Fibroblast of skin of left quadriceps (primary cell): Measurements from ENCODE around the gene IGSF1.
A peak's percentile ranks its signal among the peaks of the same experiment; 100 is the strongest.

ENCODE experiments used
- DNase-seq, 2 experiments: peaks; one replicate each; pipeline ENCODE4 v3.0.0-alpha.2; 2013; ENCODE audit warnings: low read depth in 2 of 2

Gene IGSF1

GRCh38 chrX:131288738-131289511 is at the start of gene IGSF1:
Gene IGSF1, minus strand, starts transcription at chrX:131289306. Its CDS starts 2,632 bp downstream, at chrX:131286674.
- peak in 1 of 2 experiments; percentile 4 for DNase-seq

- no peak for DNase-seq
Measured at GRCh38 chrX:131332331-131332730, 43.2 kb upstream of the IGSF1 start.

GRCh38 chrX:131331152-131331551 is 42.0 kb upstream of the IGSF1 start:
- DNase-seq = no peak

GRCh38 chrX:131330735-131331134 is 41.6 kb upstream of the IGSF1 start:
- DNase-seq = no peak

DNA sequence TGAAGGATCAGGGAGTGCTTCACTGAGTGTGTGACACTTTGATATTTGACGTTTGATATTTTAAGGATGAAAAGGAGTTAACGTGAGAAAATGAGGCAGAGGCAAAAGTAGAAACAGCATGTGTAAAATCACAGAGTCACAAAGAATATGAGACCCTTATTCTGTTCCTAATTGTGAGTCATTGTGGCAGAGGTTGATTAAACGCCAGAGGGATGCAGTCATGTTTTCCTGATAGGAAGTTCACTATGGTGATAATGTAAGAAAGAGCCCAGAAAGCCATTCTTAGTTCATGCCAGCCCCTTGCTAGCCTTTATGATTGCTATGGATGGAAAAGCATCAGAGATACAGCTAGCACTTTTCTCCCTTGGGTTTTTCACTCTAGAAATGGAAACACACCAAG is 33.5 kb upstream of the IGSF1 start:
- DNase-seq = no peak

DNA sequence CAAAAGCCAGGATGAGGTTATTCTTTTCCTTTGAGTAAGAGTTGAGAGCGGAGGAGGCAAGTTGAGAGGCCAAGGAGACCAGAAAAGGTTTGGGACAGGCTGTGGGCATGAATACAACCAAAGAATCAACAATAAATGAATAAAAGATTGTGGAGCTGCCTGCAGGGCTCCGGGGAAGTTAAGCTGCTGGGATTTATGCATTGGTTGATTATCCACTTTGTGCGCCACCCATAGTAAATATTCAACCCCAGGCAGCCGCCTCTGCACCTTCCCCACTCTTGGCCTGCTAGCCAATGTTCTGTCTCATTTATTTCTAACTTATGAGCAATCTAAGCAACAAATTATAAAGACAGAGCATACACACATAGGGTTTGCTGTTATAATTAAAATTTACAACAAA is 28.2 kb upstream of the IGSF1 start:
- no peak for DNase-seq

DNA sequence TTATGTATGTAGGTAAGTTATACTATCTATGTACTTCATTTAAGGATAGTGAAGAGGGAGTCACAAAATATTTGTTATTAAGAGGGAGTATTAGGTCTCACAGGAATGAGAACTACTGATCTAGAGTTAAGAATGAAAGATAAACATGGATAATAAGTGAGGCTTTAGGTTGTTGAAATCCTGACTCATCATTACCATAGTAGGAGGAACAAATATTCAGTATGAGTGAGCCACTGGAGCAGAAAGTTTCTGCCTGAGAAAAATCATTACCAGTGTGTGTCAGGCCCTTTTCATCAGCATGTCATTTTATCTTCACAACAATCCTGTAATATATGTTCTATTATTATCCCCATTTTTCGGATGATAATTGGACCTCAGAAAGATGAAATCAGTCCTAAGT is 27.2 kb upstream of the IGSF1 start:
- DNase-seq = no peak

DNA sequence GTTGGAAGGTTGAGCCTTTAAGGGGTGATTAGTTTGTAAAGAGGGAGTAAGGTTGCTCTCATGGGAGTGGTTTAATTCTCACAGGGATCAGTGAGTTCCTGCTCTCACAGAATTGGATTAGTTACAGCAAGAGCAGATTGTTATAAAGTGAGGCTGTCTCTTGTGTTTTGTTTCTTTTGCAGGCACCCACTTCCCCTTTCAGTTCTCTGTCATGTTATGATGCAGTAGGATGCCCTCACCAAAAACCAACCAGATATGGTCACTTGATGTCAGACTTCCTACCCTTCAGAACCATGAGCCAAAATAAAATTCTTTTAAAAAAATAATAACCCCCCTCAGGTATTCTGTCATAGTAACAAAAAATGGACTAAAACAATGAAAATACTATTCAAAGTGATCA is 19.9 kb upstream of the IGSF1 start:
- no peak for DNase-seq

DNA sequence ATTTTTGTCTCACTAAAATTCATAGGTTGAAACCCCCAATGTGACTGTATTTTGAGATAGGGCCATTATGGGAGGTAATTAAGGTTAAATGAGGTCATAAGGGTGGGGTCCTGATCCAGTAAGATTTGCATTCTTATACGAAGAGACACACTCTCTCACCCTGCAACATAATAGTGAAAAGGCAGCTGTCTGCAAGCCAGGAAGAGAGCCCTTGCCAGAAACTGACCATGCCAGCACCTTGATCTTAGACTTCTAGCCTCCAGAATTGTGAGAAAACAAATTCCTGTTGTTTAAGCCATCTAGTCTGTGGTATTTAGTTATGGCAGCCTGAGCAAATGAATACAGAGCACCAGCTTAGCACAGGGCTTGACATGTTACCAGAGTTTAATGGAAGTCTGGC is 17.5 kb upstream of the IGSF1 start:
- no peak for DNase-seq

DNA sequence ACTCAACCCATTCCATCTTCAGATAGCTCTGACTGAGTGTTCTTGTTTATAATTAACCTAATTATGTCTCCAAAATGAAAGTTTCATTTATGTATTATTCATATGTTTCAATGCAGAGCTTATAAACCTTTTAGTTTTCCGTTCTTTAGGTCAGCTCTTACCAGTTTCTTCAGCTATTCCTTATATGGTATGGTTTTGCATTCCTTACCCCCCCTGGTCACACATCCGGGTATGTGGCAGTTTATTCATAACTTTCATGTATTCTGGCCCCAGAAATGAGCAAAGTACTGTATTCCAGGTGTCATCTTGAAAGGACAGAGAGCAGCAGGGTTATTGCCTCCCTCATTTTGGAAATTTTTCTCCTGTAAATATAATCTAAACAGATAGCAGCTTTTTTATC is 16.8 kb upstream of the IGSF1 start:
- DNase-seq = no peak

DNA sequence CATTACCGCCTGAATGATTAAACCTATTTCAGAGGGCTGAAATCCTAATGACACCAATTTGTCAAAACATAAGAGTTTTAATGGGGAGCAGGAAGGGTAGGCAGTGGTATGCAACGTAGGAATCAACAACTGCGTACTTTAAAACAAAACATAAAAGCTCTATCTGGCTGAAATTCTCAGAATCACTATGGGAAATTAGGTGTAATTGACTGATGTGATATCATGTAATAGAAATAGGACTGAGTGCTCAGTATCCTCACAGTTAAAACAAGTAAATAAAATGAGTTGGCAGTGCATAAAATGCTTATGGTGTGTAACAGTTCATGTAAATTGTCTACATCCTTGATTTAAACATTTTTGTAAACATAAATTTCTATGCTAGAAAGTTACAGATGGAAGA is 13.6 kb upstream of the IGSF1 start:
- DNase-seq = no peak

- DNase-seq = no peak
Measured at GRCh38 chrX:131301155-131301554, 12.0 kb upstream of the IGSF1 start.

DNA sequence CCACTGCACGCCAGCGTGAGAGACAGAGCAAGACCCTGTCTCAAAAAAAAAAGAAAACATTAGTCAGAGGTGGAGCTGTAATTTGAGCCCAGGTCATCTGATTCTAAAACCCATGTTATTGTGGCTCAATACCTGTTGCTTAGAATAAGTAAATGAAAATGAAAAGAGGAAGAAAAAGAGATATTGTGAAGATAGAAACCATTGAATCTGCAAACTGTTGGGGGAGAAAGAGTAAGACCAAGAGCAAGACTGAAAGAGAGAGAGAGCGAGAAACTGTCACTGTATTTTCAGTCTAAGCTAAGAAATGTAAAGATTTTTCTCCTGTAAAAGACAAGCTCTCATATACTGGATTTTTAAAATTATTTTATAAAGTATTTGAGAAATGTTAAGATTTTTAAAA is 9.7 kb upstream of the IGSF1 start:
- DNase-seq = no peak

DNA sequence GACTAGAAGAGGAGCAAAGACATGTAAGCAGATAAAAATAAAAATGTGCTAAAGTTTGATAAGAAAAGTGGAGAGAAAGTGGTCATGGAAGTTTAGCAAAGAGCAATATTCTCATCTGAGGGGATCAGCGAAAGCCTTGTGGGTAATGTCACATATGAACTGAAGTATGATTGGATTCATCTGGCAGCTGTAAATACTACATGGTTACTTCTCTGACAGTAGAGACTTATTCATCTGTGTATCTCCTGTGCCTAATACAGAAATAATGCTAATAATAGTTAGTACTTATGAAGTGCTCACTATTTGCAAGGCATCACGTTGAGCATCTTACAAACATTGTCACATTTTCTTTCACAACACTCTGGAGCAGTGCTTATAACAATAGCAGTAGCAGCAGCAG is 8.9 kb upstream of the IGSF1 start:
- no peak for DNase-seq

GRCh38 chrX:131289527-131289926 is 421 bp upstream of the IGSF1 start:
- DNase-seq = no peak

GRCh38 chrX:131288188-131288587 is 918 bp downstream of the IGSF1 start:
- no peak for DNase-seq

DNA sequence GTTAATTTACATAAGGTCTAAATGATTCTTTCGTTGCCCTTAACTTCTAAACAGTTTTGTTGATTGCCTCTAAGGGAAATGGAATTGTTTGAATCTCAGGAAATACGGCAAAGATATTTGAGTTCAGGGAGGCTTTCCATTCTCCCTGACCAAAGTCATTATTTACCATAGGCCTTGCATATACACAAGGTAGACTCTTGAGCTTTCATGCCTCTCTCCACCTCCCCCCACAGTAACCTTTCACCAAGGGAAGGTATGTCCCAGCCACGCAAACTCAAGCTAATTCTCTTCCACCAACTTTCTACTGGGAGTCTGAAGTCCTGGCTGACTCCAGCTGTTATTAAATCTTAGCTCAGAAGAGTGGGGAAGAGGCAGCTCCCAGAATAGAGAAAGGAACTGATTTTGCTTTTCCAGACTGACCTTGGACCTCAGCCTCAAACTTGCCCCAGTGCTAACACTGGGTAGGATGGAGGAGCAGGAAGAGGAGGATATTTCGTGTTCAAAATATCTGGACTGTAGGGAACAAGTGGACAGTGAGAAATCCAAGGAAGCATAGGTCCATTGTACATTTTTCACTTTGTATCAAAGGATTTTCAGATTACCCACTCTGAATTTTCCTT is 1.4 kb downstream of the IGSF1 start:
- DNase-seq = no peak

GRCh38 chrX:131279617-131280016 is 9.5 kb downstream of the IGSF1 start:
- no peak for DNase-seq

DNA sequence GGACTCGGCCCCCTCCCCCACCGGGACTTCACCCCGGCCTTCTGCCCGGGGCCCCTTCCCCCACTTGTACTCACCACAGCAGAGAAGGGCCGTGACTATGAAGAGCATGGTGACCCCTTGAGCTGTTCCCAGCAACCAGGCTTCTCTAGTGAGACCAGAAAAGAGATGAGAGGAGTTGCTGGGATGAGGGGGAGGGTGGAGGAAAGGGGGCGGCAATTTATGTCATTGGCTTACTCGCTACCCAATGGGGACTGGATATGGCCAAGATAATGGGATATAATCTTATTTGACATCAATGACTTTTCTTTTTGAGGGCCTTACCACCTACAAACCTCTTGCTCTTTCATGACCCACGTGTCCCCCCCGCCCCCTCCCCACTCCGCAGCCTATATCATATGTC is 9.9 kb downstream of the IGSF1 start:
- no peak for DNase-seq

DNA sequence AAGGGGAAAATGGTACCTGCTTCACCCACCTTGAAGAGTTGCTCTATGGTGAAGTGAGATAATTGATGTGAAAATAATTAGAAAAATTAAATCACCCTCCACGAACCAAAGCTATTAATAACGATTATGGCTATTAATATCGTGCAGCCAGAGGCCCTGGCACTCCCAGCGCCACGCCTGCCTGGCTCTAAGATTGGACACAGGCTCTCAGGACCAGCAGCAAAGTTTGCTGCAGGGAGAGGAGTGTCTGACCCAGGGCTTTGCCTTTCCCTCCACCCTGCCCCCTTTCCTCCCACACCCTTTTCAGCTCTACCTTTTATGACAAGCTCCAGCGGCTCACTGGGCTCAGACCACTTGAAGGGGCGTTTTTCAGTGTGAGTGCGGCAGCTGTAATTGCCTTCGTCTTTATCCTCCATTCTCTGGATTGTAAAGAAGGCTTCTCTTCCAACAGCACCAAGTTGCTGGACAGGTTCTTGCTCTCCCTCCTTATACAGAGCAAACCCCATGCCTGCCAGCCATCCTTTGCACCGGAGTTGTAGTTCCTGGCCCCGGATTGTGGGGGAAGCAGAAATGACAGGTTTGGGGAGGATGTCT is 11.5 kb downstream of the IGSF1 start:
- no peak for DNase-seq

GRCh38 chrX:131273011-131273410 is 16.1 kb downstream of the IGSF1 start:
- no peak for DNase-seq

DNA sequence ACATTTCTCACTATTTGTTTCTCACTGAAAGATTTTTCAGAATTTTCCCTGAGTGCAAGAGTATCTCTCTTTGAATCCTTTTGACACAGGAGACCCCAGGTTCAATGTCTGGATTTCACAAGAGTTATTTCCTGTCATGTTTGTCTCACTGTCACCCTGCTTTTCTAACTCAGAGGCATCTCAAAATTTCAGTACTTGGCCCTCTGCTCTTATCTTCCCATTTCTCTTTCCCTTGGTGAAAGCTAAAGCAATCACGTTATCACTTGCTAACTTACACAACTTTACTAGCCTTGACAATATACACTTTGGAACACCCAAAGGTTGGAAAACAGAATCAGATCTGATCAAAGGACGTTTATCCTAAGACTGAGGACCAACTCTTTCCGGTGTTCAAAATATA is 17.3 kb downstream of the IGSF1 start:
- no peak for DNase-seq

- no peak for DNase-seq
Measured at GRCh38 chrX:131271274-131271673, 17.8 kb downstream of the IGSF1 start.
